H1 (cell line): Measurements from ENCODE around the gene BBC3. TPM values are rescaled to one million over a fixed set of nuclear protein-coding genes. Genes with fewer than 3 reads are reported as not detected.

Source experiments
- CTCF ChIA-PET: fragments of 300-600 bp; sonication (Branson Sonifier 250); formaldehyde crosslinking; loops from one replicate; lab custom pipeline; 2021; ENCODE audit not compliant: partially characterized antibody; lab: Charles Lee
- POLR2A ChIA-PET: fragments of 300-600 bp; sonication (Branson Sonifier 250); formaldehyde crosslinking; loops from one replicate; lab custom pipeline; 2021; ENCODE audit warnings: inconsistent platforms; ENCODE audit not compliant: partially characterized antibody; lab: Charles Lee
- DNase-seq, 2 experiments: peaks; one replicate each; pipeline versions ENCODE4 v3.0.0 to v3.0.0-alpha.2; 2010 to 2022; ENCODE audit warnings: low spot score in 2 of 2, low read depth in 1 of 2, mixed read lengths in 1 of 2
- FAIRE-seq: peaks from 2 replicates; lab custom pipeline; 2011; peaks lifted over from hg19 to GRCh38; lab: Jason Lieb, UNC
- H2AFZ ChIP-seq: 2 replicates; pipeline ENCODE4 v1.8.1; 2012; ENCODE audit warnings: low read length, inconsistent platforms
- H2AK5ac ChIP-seq: 2 replicates; pipeline ENCODE4 v1.6.1; 2013; ENCODE audit warnings: low read depth, low read length
- H2BK120ac ChIP-seq: replicated peaks from 2 replicates; pipeline ENCODE3; 2013; ENCODE audit warnings: low read depth, low read length, inconsistent platforms
- H2BK12ac ChIP-seq: 2 replicates; pipeline ENCODE4 v1.6.1; 2013; ENCODE audit warnings: low read depth, low read length
- H2BK15ac ChIP-seq: 2 replicates; pipeline ENCODE4 v1.6.1; 2013; ENCODE audit warnings: low read length
- H2BK20ac ChIP-seq: 2 replicates; pipeline ENCODE4 v1.6.1; 2013; ENCODE audit warnings: low read length
- H2BK5ac ChIP-seq: 2 replicates; pipeline ENCODE4 v1.6.1; 2013; ENCODE audit warnings: low read depth, low read length
- H3K14ac ChIP-seq: 2 replicates; pipeline ENCODE4 v1.6.1; 2013; ENCODE audit warnings: inconsistent platforms; ENCODE audit not compliant: insufficient read length
- H3K18ac ChIP-seq: 2 replicates; pipeline ENCODE4 v1.6.1; 2013; ENCODE audit warnings: low read length; ENCODE audit errors: extremely low read depth
- H3K23ac ChIP-seq: 2 replicates; pipeline ENCODE4 v1.6.1; 2013; ENCODE audit warnings: inconsistent platforms; ENCODE audit not compliant: insufficient read length
- H3K23me2 ChIP-seq: 2 replicates; pipeline ENCODE4 v1.6.1; 2013; ENCODE audit warnings: low read depth, low read length
- H3K27ac ChIP-seq: 2 replicates; pipeline ENCODE4 v1.6.1; 2011; ENCODE audit warnings: low read depth, low read length, inconsistent platforms
- H3K27me3 ChIP-seq, 4 experiments: replicated peaks in 1 of 4; 1 replicate in 1 of 4; 2 replicates in 3 of 4; pipeline versions ENCODE4 v1.6.1 to v1.8.1; 2011 to 2013; ENCODE audit warnings: low read length in 3 of 4, mild to moderate bottlenecking in 3 of 4, inconsistent platforms in 2 of 4, mixed read lengths in 2 of 4, moderate library complexity in 1 of 4; ENCODE audit not compliant: control insufficient read depth in 3 of 4, insufficient read depth in 3 of 4; ENCODE audit errors: extremely low read depth in 1 of 4
- H3K36me3 ChIP-seq, 4 experiments: 2 replicates each; pipeline versions ENCODE4 v1.6.1 to v1.8.1; 2011 to 2013; ENCODE audit warnings: mild to moderate bottlenecking in 4 of 4, low read length in 3 of 4, moderate library complexity in 2 of 4, control low read depth in 1 of 4, inconsistent platforms in 1 of 4; ENCODE audit not compliant: insufficient read depth in 4 of 4, control insufficient read depth in 2 of 4
- H3K4ac ChIP-seq: replicated peaks from 2 replicates; pipeline ENCODE3; 2013; ENCODE audit warnings: low read length, low read depth, mixed read lengths, inconsistent platforms; ENCODE audit not compliant: insufficient read length
- H3K4me1 ChIP-seq, 4 experiments: replicated peaks in 1 of 4; 1 replicate in 1 of 4; 2 replicates in 3 of 4; pipeline versions ENCODE4 v1.6.1 to v1.8.1; 2011 to 2013; ENCODE audit warnings: low read length in 3 of 4, inconsistent platforms in 2 of 4, mixed read lengths in 1 of 4; ENCODE audit not compliant: insufficient read depth in 4 of 4, control insufficient read depth in 3 of 4
- H3K4me2 ChIP-seq, 2 experiments: 2 replicates each; pipeline versions ENCODE4 v1.6.1 to v1.8.1; 2011 to 2013; ENCODE audit warnings: low read depth in 2 of 2, low read length in 2 of 2, control low read depth in 1 of 2, inconsistent platforms in 1 of 2, mild to moderate bottlenecking in 1 of 2; ENCODE audit not compliant: insufficient read depth in 1 of 2
- H3K4me3 ChIP-seq, 4 experiments: fragments of 200-600, 300-600 bp in 1 of 4; sonication (generic), shearing (Covaris generic), sonication (Bioruptor Twin) in 1 of 4; 2 replicates each; pipeline versions ENCODE4 v1.5.1 to v1.8.1; 2011 to 2016; ENCODE audit warnings: low read length in 4 of 4, low read depth in 3 of 4, control low read depth in 2 of 4, inconsistent platforms in 2 of 4, mild to moderate bottlenecking in 2 of 4, mixed read lengths in 1 of 4, moderate library complexity in 1 of 4; ENCODE audit not compliant: insufficient read depth in 2 of 4; ENCODE audit errors: extremely low read depth in 1 of 4
- H3K56ac ChIP-seq: replicated peaks from 2 replicates; pipeline ENCODE3; 2013; ENCODE audit warnings: low read depth, mild to moderate bottlenecking, mixed read lengths, low read length, inconsistent platforms; ENCODE audit not compliant: insufficient read length
- H3K79me1 ChIP-seq: 2 replicates; pipeline ENCODE4 v1.6.1; 2013; ENCODE audit warnings: low read depth, low read length, control low read depth
- H3K79me2 ChIP-seq, 2 experiments: 2 replicates each; pipeline versions ENCODE4 v1.6.1 to v1.8.1; 2012 to 2013; ENCODE audit warnings: low read length in 2 of 2, mild to moderate bottlenecking in 2 of 2, inconsistent platforms in 1 of 2; ENCODE audit not compliant: insufficient read depth in 2 of 2, control insufficient read depth in 1 of 2
- H3K9ac ChIP-seq, 4 experiments: replicated peaks in 1 of 4; 1 replicate in 1 of 4; 2 replicates in 3 of 4; pipeline versions ENCODE4 v1.6.1 to v1.8.1; 2011 to 2013; ENCODE audit warnings: low read depth in 3 of 4, low read length in 3 of 4, control low read depth in 2 of 4, mild to moderate bottlenecking in 2 of 4, moderate library complexity in 2 of 4, inconsistent platforms in 1 of 4; ENCODE audit errors: extremely low read depth in 1 of 4
- H3K9me3 ChIP-seq, 2 experiments: 2 replicates each; pipeline versions ENCODE4 v1.6.1 to v1.8.1; 2012 to 2013; ENCODE audit warnings: mild to moderate bottlenecking in 2 of 2, moderate library complexity in 2 of 2, control low read depth in 1 of 2, inconsistent platforms in 1 of 2, low read depth in 1 of 2, low read length in 1 of 2, mixed read lengths in 1 of 2; ENCODE audit not compliant: insufficient read depth in 2 of 2
- H4K20me1 ChIP-seq, 2 experiments: replicated peaks in 1 of 2; 2 replicates each; pipeline versions ENCODE3 to v1.8.1; 2011 to 2013; ENCODE audit warnings: inconsistent platforms in 2 of 2, low read length in 2 of 2, mild to moderate bottlenecking in 1 of 2; ENCODE audit not compliant: insufficient read depth in 2 of 2, control insufficient read depth in 1 of 2
- H4K5ac ChIP-seq: 2 replicates; pipeline ENCODE4 v1.6.1; 2013; ENCODE audit warnings: low read length, low read depth, mixed read lengths, inconsistent platforms; ENCODE audit not compliant: insufficient read length
- H4K8ac ChIP-seq: 2 replicates; pipeline ENCODE4 v1.8.0; 2013; ENCODE audit warnings: mild to moderate bottlenecking, moderate library complexity, low read length, inconsistent platforms; ENCODE audit not compliant: insufficient read depth; ENCODE audit errors: extremely low read depth
- H4K91ac ChIP-seq: replicated peaks from 2 replicates; pipeline ENCODE3; 2013; ENCODE audit warnings: low read length, mixed read lengths, inconsistent platforms; ENCODE audit not compliant: insufficient read length
- BACH1 ChIP-seq: IDR thresholded peaks from 2 replicates; pipeline ENCODE4 v1.6.1; 2012; ENCODE audit warnings: low read length, improper control_type of control experiment
- CHD1 ChIP-seq: IDR thresholded peaks from 2 replicates; pipeline ENCODE4 v1.6.1; 2012; ENCODE audit warnings: low read depth, low read length, improper control_type of control experiment
- CHD2 ChIP-seq: IDR thresholded peaks from 2 replicates; pipeline ENCODE4 v1.6.1; 2012; ENCODE audit warnings: low read length, improper control_type of control experiment
- CREB1 ChIP-seq: IDR thresholded peaks from 2 replicates; pipeline ENCODE4 v1.6.1; 2012; ENCODE audit warnings: inconsistent platforms
- NRF1 ChIP-seq: IDR thresholded peaks from 2 replicates; pipeline ENCODE4 v1.6.1; 2011; ENCODE audit warnings: mild to moderate bottlenecking, low read depth, low read length, improper control_type of control experiment
- POLR2AphosphoS5 ChIP-seq: IDR thresholded peaks from 2 replicates; pipeline ENCODE4 v1.6.1; 2011; ENCODE audit warnings: low read depth, low read length
- RAD21 ChIP-seq, 2 experiments: IDR thresholded peaks in 1 of 2; conservative IDR thresholded peaks in 1 of 2; 2 replicates each; pipeline ENCODE4 v1.6.1; 2011; ENCODE audit warnings: low read depth in 2 of 2, low read length in 2 of 2, improper control_type of control experiment in 1 of 2, inconsistent platforms in 1 of 2, mild to moderate bottlenecking in 1 of 2, moderate library complexity in 1 of 2
- RXRA ChIP-seq: IDR thresholded peaks from 2 replicates; pipeline ENCODE4 v1.6.1; 2011; ENCODE audit warnings: low read depth, mild to moderate bottlenecking, low read length, moderate library complexity; ENCODE audit not compliant: insufficient read depth
- SIN3A ChIP-seq, 2 experiments: IDR thresholded peaks in 1 of 2; conservative IDR thresholded peaks in 1 of 2; 2 replicates each; pipeline ENCODE4 v1.6.1; 2011 to 2012; ENCODE audit warnings: low read length in 2 of 2, improper control_type of control experiment in 1 of 2, low read depth in 1 of 2, mild to moderate bottlenecking in 1 of 2
- SRF ChIP-seq: IDR thresholded peaks from 2 replicates; pipeline ENCODE4 v1.6.1; 2011; ENCODE audit warnings: mild to moderate bottlenecking, low read depth, low read length, moderate library complexity
- TBP ChIP-seq: IDR thresholded peaks from 2 replicates; pipeline ENCODE4 v1.6.1; 2011; ENCODE audit warnings: low read depth, low read length, improper control_type of control experiment
- WGBS, 2 experiments: shearing (Covaris generic) in 1 of 2; methylation state at CpG; one replicate each; pipeline versions ENCODE4 v1.1.6 to v1.1.7; 2013 to 2015; ENCODE audit warnings: low lambda C conversion rate in 2 of 2, mixed read lengths in 2 of 2, inconsistent platforms in 1 of 2, low coverage in 1 of 2, missing lambda C conversion rate in 1 of 2; ENCODE audit not compliant: insufficient replicate concordance in 2 of 2, insufficient coverage in 1 of 2, insufficient read length in 1 of 2; ENCODE audit errors: extremely low coverage in 1 of 2, missing lambda C conversion rate in 1 of 2; 5-methylcytosine and 5-hydroxymethylcytosine counted together
- polyA plus RNA-seq, 7 experiments: library from polyadenylated mRNA; depleted of rRNA in 3 of 7; stranded (reverse) in 5 of 7; unstranded in 2 of 7; fragments of >200 nt in 5 of 7; fragments of 200-250 nt in 2 of 7; gene quantifications; 1 replicate in 5 of 7; 2 replicates in 1 of 7; 4 replicates in 1 of 7; pipeline versions ENCODE4 v1.2.1 to v1.2.3, GENCODE V29; 2011 to 2013; ENCODE audit warnings: missing spikeins in 2 of 7, mixed read lengths in 2 of 7
- total RNA-seq: library from RNA; stranded (reverse); fragmentation: NEBNext Ultra II Directional; extraction: Animal tissue kit (Norgen Biotek cat#: 25700); gene quantifications from 2 replicates; pipeline ENCODE4 v1.2.1, GENCODE V29; 2021
- TF ChIP-seq, protein P1 (sequence below): IDR thresholded peaks from 2 replicates; pipeline ENCODE4 v1.6.1; 2011; ENCODE audit warnings: low read length, improper control_type of control experiment

BBC3 gene
- total and polyA plus RNA-seq, 2 of the 8 experiments (the other 6 are each of a cell fraction or from before 2014, with no cell fraction given) = 13.2 to 21.6 TPM

DNA sequence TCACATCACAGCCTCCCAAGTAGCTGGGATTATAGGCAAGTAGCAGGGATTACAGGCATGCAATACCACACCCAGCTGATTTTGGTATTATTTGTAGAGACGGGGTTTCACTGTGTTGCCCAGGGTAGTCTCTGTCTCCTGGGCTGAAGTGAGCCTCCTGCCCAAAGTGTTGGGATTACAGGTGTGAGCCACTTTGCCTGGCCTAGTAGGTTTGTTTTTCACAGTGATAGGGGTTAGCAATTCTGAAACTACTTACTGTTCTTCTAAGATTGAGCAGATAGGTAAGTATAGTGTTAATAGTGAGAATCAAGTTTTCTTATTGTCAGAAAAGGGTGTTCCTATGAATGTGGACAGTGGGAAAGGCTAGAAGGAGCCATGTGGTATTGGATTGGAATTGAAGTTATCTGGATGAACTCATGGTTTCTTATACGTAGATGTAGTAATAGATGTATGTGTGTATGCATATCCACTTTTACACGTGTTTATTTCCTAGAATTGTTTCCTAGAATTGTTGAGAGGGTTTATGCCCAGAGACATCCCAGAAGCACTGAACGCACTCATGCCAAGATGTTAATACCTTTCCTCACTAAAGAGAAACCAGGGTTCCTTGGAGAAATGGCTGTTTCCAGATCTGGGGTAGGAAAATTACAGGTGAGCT lies 51.2 kb downstream of the BBC3 start:
- DNase-seq = no peak
- Histone ChIP-seq H3K18ac (no peak overlapping the region), H4K91ac (no peak overlapping the region), H3K27ac (no peak overlapping the region), H3K27me3 (no peaks in the 10 kb centered on the region), H2BK12ac (0 out of 2 replicates have a peak overlapping the region, but pooled peaks have one; percentile 27), H4K5ac (no peak overlapping the region), H2AFZ (no peak overlapping the region), H3K4ac (no peak overlapping the region), H4K8ac (peak overlapping the region; percentile 18), H3K79me1 (no peaks in the 10 kb centered on the region; the same call in 1 of the 2 replicates), H3K79me2 (peaks cover 3 to 29% of the 10 kb centered on the region in 2 experiments; a peak in 2 of 4 replicates), H3K9me3 (no peaks in the 10 kb centered on the region), H3K36me3 (peaks cover 15 to 64% (median 41%) of the 10 kb centered on the region in 4 experiments), H2BK5ac (no peak overlapping the region), H3K9ac (no peak overlapping the region), H3K14ac (no peak overlapping the region), H3K23me2 (0 out of 2 replicates have a peak, but pooled peaks cover 2% of the 10 kb centered on the region), H2BK20ac (no peak overlapping the region), H3K4me3 (no peak overlapping the region), H2BK15ac (no peak overlapping the region), H2BK120ac (no peak overlapping the region), H3K23ac (no peak overlapping the region), H4K20me1 (peaks cover 7 to 19% of the 10 kb centered on the region in 2 experiments), H3K56ac (no peak overlapping the region), H3K4me1 (0 out of 7 replicates have a peak, but pooled peaks cover 0 to 2% (median 0%) of the 10 kb centered on the region in 4 experiments), H3K4me2 (no peak overlapping the region), H2AK5ac (no peak overlapping the region)
- FAIRE-seq = no peak
- WGBS, 2 experiments = 95% methylated on average over 4 of the region's 4 CpGs; no CpG with 5 or more reads in 1 of the 2 experiments
- CTCF ChIA-PET = interaction anchor here (1.3 to 3.4 kb wide), 2 partner anchors 23 to 32 kb away, joined by 3 to 19 read pairs; no protein-coding TSS in a partner anchor
- POLR2A ChIA-PET = interaction anchor here (0.6 to 3.1 kb wide), 6 partner anchors 11 to 28 kb away, joined by 3 to 15 read pairs (median 4); no protein-coding TSS in a partner anchor
- TF ChIP-seq CHD2 (no peak), POLR2AphosphoS5 (no peak), TBP (no peak), CHD1 (no peak), NRF1 (no peak), SRF (no peak), BACH1 (no peak), SIN3A (conservative IDR thresholded peaks at IDR 0.05 in 1 of 2, IDR thresholded peaks at IDR 0.05 in 1 of 2; ENCODE audit: low read depth in 1 of 2, low read length in 2 of 2) (no peak), CREB1 (no peak), RAD21 (IDR thresholded peaks at IDR 0.05 in 1 of 2, conservative IDR thresholded peaks at IDR 0.05 in 1 of 2; ENCODE audit: low read depth in 2 of 2, low read length in 2 of 2) (no peak), RXRA (no peak)
- TF ChIP-seq, protein P1, sequence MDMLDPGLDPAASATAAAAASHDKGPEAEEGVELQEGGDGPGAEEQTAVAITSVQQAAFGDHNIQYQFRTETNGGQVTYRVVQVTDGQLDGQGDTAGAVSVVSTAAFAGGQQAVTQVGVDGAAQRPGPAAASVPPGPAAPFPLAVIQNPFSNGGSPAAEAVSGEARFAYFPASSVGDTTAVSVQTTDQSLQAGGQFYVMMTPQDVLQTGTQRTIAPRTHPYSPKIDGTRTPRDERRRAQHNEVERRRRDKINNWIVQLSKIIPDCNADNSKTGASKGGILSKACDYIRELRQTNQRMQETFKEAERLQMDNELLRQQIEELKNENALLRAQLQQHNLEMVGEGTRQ = no peak
